GM12891 (cell line): Measurements from ENCODE around the gene CTDP1.

ENCODE experiments used
- PAX5 ChIP-seq: IDR thresholded peaks from 2 replicates; pipeline ENCODE4 v1.6.1; 2011; ENCODE audit warnings: low read length, moderate library complexity, mild to moderate bottlenecking; ENCODE audit not compliant: insufficient read depth, severe bottlenecking
- POLR2A ChIP-seq: IDR thresholded peaks from 2 replicates; pipeline ENCODE4 v1.6.1; 2011; ENCODE audit warnings: low read depth, low read length, control low read depth
- POLR2AphosphoS5 ChIP-seq: IDR thresholded peaks from 2 replicates; pipeline ENCODE4 v1.6.1; 2011; ENCODE audit warnings: low read depth, low read length, control low read depth
- SPI1 ChIP-seq: IDR thresholded peaks from 2 replicates; pipeline ENCODE4 v1.6.1; 2011; ENCODE audit warnings: low read depth, low read length, control low read depth
- TAF1 ChIP-seq: IDR thresholded peaks from 2 replicates; pipeline ENCODE4 v1.6.1; 2011; ENCODE audit warnings: low read depth, low read length, control low read depth

DNA sequence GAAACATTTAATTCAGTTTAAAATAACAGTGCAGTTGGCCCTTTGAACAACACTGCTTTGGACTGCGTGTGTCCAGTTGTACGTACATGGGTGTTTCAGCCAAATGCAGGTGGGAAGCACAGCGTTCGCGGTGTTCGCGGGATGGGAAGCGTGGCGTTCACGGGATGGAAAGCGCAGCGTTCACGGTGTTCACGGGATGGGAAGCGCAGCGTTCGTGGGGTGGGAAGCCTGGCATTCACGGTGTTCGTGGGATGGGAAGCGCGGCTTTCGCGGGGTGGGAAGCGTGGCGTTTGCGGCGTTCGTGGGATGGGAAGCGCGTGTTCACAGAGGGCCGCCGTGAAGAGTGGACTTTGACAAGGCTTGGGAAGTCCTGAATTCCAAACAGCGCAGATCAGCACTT, 47.6 kb downstream of the CTDP1 start:
- TF ChIP-seq POLR2A (no peak), POLR2AphosphoS5 (no peak), SPI1 (no peak), TAF1 (no peak), PAX5 (no peak)
